Measurements from ENCODE around the gene TACC2.
"Not testable (repeated sequence)": the region's sequence is repeated elsewhere in the genome, so short reads cannot be mapped to it uniquely, and the experiment has no call there.

Gene TACC2

GRCh38 chr10:122189185-122189584 lies 200.2 kb downstream of the TACC2 start:
- TF ChIP-seq POLR2A (IDR thresholded peaks at IDR 0.05; ENCODE audit: low read length), result no peak
- no peak for TF ChIP-seq GATA1 (IDR thresholded peaks at IDR 0.05; ENCODE audit: low read depth, low read length)
- DNase-seq, result no peak

- TF ChIP-seq GATA1 (IDR thresholded peaks at IDR 0.05; ENCODE audit: low read depth, low read length) (no peak), POLR2A (IDR thresholded peaks at IDR 0.05; ENCODE audit: low read length) (no peak)
Observed at GRCh38 chr10:122190176-122190943, 201.4 kb downstream of the TACC2 start.

GRCh38 chr10:122191936-122192541 lies 203.1 kb downstream of the TACC2 start:
- TF ChIP-seq POLR2A (IDR thresholded peaks at IDR 0.05; ENCODE audit: low read length) (no peak), GATA1 (IDR thresholded peaks at IDR 0.05; ENCODE audit: low read depth, low read length) (no peak)
- no peak for DNase-seq

More at GRCh38 chr10:122190176-122190943, 201.4 kb downstream of the TACC2 start:
- DNase-seq, result no peak

- TF ChIP-seq GATA1 (IDR thresholded peaks at IDR 0.05; ENCODE audit: low read depth, low read length), result no peak
- TF ChIP-seq POLR2A (IDR thresholded peaks at IDR 0.05; ENCODE audit: low read length), result no peak
- no peak for DNase-seq
Observed at GRCh38 chr10:122194251-122194650, 205.3 kb downstream of the TACC2 start.

GRCh38 chr10:122196218-122196617 lies 207.3 kb downstream of the TACC2 start:
- DNase-seq, result no peak
- no peak for TF ChIP-seq GATA1 (IDR thresholded peaks at IDR 0.05; ENCODE audit: low read depth, low read length)
- TF ChIP-seq POLR2A (IDR thresholded peaks at IDR 0.05; ENCODE audit: low read length), result no peak

GRCh38 chr10:122197611-122198222 lies 208.8 kb downstream of the TACC2 start:
- no peak for DNase-seq
- no peak for TF ChIP-seq GATA1 (IDR thresholded peaks at IDR 0.05; ENCODE audit: low read depth, low read length)

- no peak for TF ChIP-seq GATA1 (IDR thresholded peaks at IDR 0.05; ENCODE audit: low read depth, low read length)
- no peak for TF ChIP-seq POLR2A (IDR thresholded peaks at IDR 0.05; ENCODE audit: low read length)
- no peak for DNase-seq
Observed at GRCh38 chr10:122198631-122199030, 209.7 kb downstream of the TACC2 start.

- DNase-seq, result no peak
- TF ChIP-seq GATA1 (IDR thresholded peaks at IDR 0.05; ENCODE audit: low read depth, low read length), result no peak
- no peak for TF ChIP-seq POLR2A (IDR thresholded peaks at IDR 0.05; ENCODE audit: low read length)
Observed at GRCh38 chr10:122199070-122199469, 210.1 kb downstream of the TACC2 start.

GRCh38 chr10:122199689-122200088 lies 210.7 kb downstream of the TACC2 start:
- TF ChIP-seq POLR2A (IDR thresholded peaks at IDR 0.05; ENCODE audit: low read length), result no peak
- TF ChIP-seq GATA1 (IDR thresholded peaks at IDR 0.05; ENCODE audit: low read depth, low read length), result no peak

GRCh38 chr10:122201401-122201800 lies 212.4 kb downstream of the TACC2 start:
- TF ChIP-seq POLR2A (IDR thresholded peaks at IDR 0.05; ENCODE audit: low read length), result no peak
- TF ChIP-seq GATA1 (IDR thresholded peaks at IDR 0.05; ENCODE audit: low read depth, low read length), result no peak
- no peak for DNase-seq

More at GRCh38 chr10:122199689-122200088, 210.7 kb downstream of the TACC2 start:
- no peak for DNase-seq

GRCh38 chr10:122203180-122203579 lies 214.2 kb downstream of the TACC2 start:
- DNase-seq, result not testable (repeated sequence)

- DNase-seq, result no peak
- TF ChIP-seq POLR2A (IDR thresholded peaks at IDR 0.05; ENCODE audit: low read length) (no peak), GATA1 (IDR thresholded peaks at IDR 0.05; ENCODE audit: low read depth, low read length) (no peak)
Observed at GRCh38 chr10:122204691-122205489, 215.9 kb downstream of the TACC2 start.

GRCh38 chr10:122206471-122207065 lies 217.6 kb downstream of the TACC2 start:
- no peak for DNase-seq
- no peak for TF ChIP-seq POLR2A (IDR thresholded peaks at IDR 0.05; ENCODE audit: low read length)
- TF ChIP-seq GATA1 (IDR thresholded peaks at IDR 0.05; ENCODE audit: low read depth, low read length), result no peak

- DNase-seq, result no peak
- TF ChIP-seq POLR2A (IDR thresholded peaks at IDR 0.05; ENCODE audit: low read length) (no peak), GATA1 (IDR thresholded peaks at IDR 0.05; ENCODE audit: low read depth, low read length) (no peak)
Observed at GRCh38 chr10:122207163-122207562, 218.2 kb downstream of the TACC2 start.
